ENCODE results near the gene EIF4G3.
"Not testable (repeated sequence)": the region's sequence is repeated elsewhere in the genome, so short reads cannot be mapped to it uniquely, and the experiment has no call there.

EIF4G3 gene, protein sequence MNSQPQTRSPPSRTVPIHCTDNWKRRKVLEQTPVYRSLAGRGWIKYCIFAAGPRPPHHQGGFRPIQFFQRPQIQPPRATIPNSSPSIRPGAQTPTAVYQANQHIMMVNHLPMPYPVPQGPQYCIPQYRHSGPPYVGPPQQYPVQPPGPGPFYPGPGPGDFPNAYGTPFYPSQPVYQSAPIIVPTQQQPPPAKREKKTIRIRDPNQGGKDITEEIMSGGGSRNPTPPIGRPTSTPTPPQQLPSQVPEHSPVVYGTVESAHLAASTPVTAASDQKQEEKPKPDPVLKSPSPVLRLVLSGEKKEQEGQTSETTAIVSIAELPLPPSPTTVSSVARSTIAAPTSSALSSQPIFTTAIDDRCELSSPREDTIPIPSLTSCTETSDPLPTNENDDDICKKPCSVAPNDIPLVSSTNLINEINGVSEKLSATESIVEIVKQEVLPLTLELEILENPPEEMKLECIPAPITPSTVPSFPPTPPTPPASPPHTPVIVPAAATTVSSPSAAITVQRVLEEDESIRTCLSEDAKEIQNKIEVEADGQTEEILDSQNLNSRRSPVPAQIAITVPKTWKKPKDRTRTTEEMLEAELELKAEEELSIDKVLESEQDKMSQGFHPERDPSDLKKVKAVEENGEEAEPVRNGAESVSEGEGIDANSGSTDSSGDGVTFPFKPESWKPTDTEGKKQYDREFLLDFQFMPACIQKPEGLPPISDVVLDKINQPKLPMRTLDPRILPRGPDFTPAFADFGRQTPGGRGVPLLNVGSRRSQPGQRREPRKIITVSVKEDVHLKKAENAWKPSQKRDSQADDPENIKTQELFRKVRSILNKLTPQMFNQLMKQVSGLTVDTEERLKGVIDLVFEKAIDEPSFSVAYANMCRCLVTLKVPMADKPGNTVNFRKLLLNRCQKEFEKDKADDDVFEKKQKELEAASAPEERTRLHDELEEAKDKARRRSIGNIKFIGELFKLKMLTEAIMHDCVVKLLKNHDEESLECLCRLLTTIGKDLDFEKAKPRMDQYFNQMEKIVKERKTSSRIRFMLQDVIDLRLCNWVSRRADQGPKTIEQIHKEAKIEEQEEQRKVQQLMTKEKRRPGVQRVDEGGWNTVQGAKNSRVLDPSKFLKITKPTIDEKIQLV (N-terminal part only)

DNA sequence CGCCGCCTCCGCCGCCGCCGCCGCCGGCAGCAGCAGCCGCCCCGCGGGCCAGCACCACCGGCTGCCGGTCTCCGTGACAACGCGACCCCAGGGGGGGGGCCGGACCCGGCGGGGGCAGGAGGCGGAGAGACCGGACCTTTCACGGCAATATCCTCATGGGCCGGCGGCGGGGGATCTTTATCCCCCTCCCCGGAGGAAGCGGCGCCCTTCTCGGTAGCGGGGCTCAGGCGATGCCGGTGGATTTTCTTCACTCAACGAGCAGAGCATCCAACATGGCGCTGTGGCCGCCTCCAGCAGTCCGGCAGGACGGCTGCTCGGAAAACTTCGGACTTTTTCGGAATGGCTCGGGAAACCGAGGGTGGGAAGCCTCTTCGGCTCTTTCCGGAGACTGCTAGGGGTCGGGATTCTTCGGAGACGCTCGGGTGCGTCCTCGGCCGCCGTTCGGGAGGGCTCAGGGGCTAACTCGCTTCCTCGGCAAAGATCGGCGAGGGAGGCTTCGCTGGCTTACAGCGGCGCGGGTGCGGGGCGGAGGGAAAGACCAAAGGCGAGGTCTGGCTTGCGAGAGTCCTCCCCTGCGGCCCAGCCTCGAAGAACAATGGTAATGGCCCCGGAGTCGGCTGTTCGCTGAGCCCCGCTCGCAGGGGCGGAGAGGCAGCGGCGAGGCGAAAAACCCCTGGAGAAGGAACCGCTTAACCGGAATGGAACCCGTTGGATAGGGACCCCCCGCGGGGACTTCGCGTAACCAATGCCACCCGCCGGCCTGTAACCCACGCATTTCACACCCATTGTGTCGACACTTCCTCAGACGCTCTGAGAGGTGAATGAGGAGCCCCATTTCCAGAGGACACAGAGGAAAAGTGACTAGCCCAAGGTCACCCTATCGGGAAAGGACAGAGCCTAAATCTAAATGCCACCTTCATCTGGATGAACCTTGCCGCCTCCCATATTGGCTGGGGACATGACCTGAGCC is at the start of gene EIF4G3:
TSS of gene EIF4G3 (minus strand) at position 312 of the 970 bp plus-strand sequence. CDS start 174,155 bp downstream, outside the sequence.
- H3K4me1 ChIP-seq (ENCODE audit: control insufficient read depth, insufficient read depth, low read length) = peaks cover 14% of the 10 kb centered on the region
- no peaks in the 10 kb centered on the region for H3K27me3 ChIP-seq (replicated peaks; ENCODE audit: control insufficient read depth, insufficient read depth, low read length)
- no peaks in the 10 kb centered on the region for H3K36me3 ChIP-seq (ENCODE audit: control insufficient read depth, insufficient read depth, low read length, severe bottlenecking)
- no peaks in the 10 kb centered on the region for H3K9me3 ChIP-seq (ENCODE audit: control insufficient read depth, low read length)
- DNase-seq (ENCODE audit: low read depth) = peak; percentile 100
- peak within 1 kb of the TSS; percentile 91 for H3K4me3 ChIP-seq (ENCODE audit: low read length)
- peak within 1 kb of the TSS; percentile 96 for H3K9ac ChIP-seq (ENCODE audit: low read length)

DNA sequence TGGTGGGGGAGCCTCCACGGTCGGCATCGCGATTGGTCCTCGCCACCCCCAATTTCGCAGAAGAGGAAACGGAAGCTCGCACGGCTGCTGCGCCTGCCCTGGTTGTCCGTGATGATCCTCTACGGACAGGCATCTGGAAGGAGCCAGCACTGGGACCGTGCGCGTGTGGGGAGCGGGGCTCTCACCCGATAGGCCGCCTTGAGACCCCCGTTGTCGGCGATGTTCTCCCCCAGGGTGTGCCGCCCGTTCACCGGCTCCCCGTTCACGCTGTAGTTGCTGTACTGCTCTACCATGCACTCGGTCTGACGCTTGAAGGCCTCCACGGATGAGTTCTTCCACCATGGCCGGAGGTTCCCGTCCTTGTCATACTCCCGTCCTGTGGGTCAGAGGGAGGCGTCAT is 48.4 kb upstream of the EIF4G3 start:
- no peak overlapping the region for H3K4me3 ChIP-seq (ENCODE audit: low read length)
- no peak for DNase-seq (ENCODE audit: low read depth)
- no peak overlapping the region for H3K9ac ChIP-seq (ENCODE audit: low read length)
- peaks cover 67% of the 10 kb centered on the region for H3K36me3 ChIP-seq (ENCODE audit: control insufficient read depth, insufficient read depth, low read length, severe bottlenecking)
- no peaks in the 10 kb centered on the region for H3K4me1 ChIP-seq (ENCODE audit: control insufficient read depth, insufficient read depth, low read length)
- no peaks in the 10 kb centered on the region for H3K27me3 ChIP-seq (replicated peaks; ENCODE audit: control insufficient read depth, insufficient read depth, low read length)
- no peaks in the 10 kb centered on the region for H3K9me3 ChIP-seq (ENCODE audit: control insufficient read depth, low read length)

DNA sequence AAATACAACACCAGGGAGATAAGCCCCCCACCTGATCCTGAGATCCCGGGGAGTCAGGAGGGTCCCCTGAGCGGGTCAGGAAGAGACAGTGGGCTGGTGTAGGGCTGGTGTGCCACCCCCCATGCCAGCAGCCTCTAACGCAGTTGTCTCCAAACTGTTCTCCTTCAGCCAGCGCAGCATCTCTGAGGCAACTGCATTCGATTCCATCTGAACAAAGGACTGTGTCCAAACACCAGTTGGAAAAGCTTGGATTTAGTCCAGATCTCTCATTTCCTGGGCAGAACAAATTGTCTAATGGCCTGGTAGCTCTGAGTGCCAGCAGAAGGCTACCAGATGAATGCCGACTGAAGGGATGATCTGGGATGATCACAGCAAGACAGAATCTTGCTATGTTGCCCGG is 44.1 kb upstream of the EIF4G3 start:
- H3K4me1 ChIP-seq (ENCODE audit: control insufficient read depth, insufficient read depth, low read length) = no peaks in the 10 kb centered on the region

DNA sequence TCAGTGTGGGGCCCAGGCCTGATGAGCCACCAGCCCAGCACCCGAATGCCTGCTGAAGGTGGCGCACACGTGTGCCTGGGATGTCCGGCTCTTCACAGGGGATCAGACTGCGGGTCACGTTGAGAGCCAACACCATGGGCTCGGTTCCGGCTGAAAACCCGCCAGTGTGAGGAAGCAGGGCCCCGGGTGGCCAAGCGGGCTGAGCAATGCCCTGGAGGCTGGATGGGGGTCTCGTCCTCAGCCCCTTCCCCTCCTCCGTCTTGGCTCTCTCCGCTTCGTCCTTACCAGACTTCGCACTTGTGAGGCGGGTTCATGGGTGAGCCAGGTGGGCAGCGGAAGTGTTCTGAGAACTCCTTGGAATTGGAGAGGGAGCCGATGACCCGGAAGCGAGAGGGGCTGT is 43.0 kb upstream of the EIF4G3 start:
- Histone ChIP-seq H3K4me3 (ENCODE audit: low read length) (no peak overlapping the region), H3K27me3 (replicated peaks; ENCODE audit: control insufficient read depth, insufficient read depth, low read length) (no peaks in the 10 kb centered on the region), H3K36me3 (ENCODE audit: control insufficient read depth, insufficient read depth, low read length, severe bottlenecking) (peaks cover 62% of the 10 kb centered on the region)

More for the DNA sequence above, 44.1 kb upstream of the EIF4G3 start:
- Histone ChIP-seq H3K9me3 (ENCODE audit: control insufficient read depth, low read length) (no peaks in the 10 kb centered on the region), H3K9ac (ENCODE audit: low read length) (no peak overlapping the region), H3K27me3 (replicated peaks; ENCODE audit: control insufficient read depth, insufficient read depth, low read length) (no peaks in the 10 kb centered on the region), H3K36me3 (ENCODE audit: control insufficient read depth, insufficient read depth, low read length, severe bottlenecking) (peaks cover 71% of the 10 kb centered on the region), H3K4me3 (ENCODE audit: low read length) (no peak overlapping the region)
- DNase-seq (ENCODE audit: low read depth) = no peak

DNA sequence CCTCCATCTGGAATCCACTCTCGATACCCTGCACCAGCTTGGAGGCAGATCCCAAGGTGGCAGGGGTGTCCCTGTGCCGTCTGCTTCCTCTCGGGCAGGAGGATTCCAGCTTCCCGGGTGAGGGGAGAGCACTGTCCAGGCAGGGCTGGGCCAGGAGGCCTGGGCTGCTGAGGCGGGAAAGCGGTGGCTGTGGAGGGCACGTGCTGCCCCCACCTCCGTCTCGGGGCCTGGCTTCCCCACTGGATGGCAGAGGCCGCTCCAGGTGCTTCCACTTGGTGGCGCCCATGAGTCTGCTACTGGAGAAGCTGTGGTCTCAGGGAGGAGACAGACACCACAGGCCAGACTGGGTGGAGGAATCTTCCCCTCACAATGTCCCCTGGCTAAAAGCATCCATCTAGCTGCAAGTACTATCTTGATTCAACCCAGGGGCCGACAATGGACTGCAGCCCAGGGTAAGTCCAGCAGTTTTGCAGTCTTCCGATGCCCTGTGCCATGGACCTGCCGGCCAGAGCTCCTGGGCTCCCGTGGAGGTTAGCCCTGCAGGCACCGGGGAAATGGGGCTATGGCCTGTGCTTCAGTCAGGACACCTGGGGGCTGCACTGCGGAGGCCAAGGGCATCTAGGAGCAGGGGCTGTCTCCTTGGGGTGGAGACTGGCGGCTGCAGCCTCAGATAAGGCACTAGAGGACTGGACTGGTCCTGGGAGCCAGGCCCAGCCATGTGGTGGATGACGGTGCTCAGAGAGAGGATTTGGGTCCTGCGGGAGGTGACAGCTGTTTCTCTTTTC is 41.3 kb upstream of the EIF4G3 start:
- H3K36me3 ChIP-seq (ENCODE audit: control insufficient read depth, insufficient read depth, low read length, severe bottlenecking) = peaks cover 50% of the 10 kb centered on the region
- DNase-seq (ENCODE audit: low read depth) = peak; percentile 47
- no peaks in the 10 kb centered on the region for H3K9me3 ChIP-seq (ENCODE audit: control insufficient read depth, low read length)
- H3K27me3 ChIP-seq (replicated peaks; ENCODE audit: control insufficient read depth, insufficient read depth, low read length) = no peaks in the 10 kb centered on the region
- H3K4me1 ChIP-seq (ENCODE audit: control insufficient read depth, insufficient read depth, low read length) = no peaks in the 10 kb centered on the region
- no peak overlapping the region for H3K4me3 ChIP-seq (ENCODE audit: low read length)
- H3K9ac ChIP-seq (ENCODE audit: low read length) = no peak overlapping the region

More for the DNA sequence above, 43.0 kb upstream of the EIF4G3 start:
- DNase-seq (ENCODE audit: low read depth) = no peak
- Histone ChIP-seq H3K4me1 (ENCODE audit: control insufficient read depth, insufficient read depth, low read length) (no peaks in the 10 kb centered on the region), H3K9ac (ENCODE audit: low read length) (no peak overlapping the region), H3K9me3 (ENCODE audit: control insufficient read depth, low read length) (no peaks in the 10 kb centered on the region)

DNA sequence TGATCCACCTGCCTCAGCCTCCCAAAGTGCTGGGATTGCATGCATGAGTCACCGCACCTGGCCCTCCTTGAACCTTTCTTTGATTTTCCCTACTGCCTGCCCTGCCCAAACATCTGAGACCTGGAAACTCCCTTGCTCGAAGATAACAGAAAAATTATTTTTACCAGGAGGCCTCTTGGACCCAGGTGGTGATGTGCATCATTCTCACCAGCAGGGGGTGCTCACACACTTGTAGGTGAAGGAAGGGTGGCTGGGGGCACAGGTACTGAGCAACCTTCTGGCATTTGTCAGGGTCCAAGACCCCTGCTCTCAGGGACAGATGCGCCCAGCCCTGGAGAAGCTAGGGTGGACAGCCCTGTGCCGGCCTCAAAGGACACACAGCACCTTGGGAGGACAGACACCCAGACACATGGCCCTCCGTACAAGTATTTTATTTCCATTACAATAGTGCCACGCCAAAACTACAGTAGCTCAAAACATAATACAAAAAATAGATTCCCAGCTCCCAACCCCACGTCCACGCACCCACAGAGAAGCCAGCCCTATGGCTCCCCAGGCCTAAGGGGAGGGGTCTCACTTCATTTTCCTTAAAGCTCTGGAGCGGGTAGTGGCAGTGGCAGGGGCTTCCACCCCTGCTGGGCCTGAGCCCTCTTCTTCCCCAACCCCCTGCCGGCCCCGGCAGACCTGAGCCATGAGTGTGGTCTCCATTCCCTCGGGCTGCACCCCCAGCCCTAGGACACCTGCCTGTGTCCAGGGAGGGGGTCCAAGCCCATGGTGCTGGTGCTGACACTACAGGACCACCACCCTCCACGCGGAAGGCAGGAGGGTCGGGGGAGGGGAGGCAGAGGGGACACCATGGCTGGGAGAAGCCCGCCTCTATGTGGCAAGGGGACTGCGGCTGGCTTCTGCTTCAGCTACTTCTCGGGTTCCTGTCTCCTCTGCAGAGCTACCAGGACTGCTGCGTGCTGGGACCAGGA is 40.4 kb upstream of the EIF4G3 start:
- no peak overlapping the region for H3K4me3 ChIP-seq (ENCODE audit: low read length)
- H3K36me3 ChIP-seq (ENCODE audit: control insufficient read depth, insufficient read depth, low read length, severe bottlenecking) = peaks cover 48% of the 10 kb centered on the region
- DNase-seq (ENCODE audit: low read depth) = peak; percentile 67
- no peaks in the 10 kb centered on the region for H3K4me1 ChIP-seq (ENCODE audit: control insufficient read depth, insufficient read depth, low read length)
- H3K27me3 ChIP-seq (replicated peaks; ENCODE audit: control insufficient read depth, insufficient read depth, low read length) = no peaks in the 10 kb centered on the region
- no peaks in the 10 kb centered on the region for H3K9me3 ChIP-seq (ENCODE audit: control insufficient read depth, low read length)
- no peak overlapping the region for H3K9ac ChIP-seq (ENCODE audit: low read length)

DNA sequence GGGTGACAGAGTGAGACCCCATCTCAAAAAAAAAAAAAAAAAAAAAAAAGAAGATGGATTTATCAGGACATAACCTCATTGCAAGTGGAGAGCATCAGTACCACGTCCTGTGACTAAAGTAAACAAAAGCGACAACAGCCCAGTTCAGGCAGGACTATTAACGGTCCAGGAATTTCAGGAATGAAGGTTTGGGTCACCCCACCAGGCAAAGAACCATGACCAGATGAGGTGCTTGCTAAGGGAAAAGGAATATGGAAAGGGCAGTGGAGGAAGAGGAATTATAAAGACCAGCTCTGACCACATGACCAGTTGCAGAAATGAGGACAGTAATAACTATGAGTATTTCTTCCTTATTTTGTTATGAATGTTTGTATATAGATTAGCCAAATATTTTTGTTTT is 35.4 kb upstream of the EIF4G3 start:
- Histone ChIP-seq H3K36me3 (ENCODE audit: control insufficient read depth, insufficient read depth, low read length, severe bottlenecking) (no peaks in the 10 kb centered on the region), H3K4me3 (ENCODE audit: low read length) (no peak overlapping the region), H3K9ac (ENCODE audit: low read length) (no peak overlapping the region), H3K4me1 (ENCODE audit: control insufficient read depth, insufficient read depth, low read length) (no peaks in the 10 kb centered on the region), H3K27me3 (replicated peaks; ENCODE audit: control insufficient read depth, insufficient read depth, low read length) (no peaks in the 10 kb centered on the region), H3K9me3 (ENCODE audit: control insufficient read depth, low read length) (no peaks in the 10 kb centered on the region)
- no peak for DNase-seq (ENCODE audit: low read depth)

DNA sequence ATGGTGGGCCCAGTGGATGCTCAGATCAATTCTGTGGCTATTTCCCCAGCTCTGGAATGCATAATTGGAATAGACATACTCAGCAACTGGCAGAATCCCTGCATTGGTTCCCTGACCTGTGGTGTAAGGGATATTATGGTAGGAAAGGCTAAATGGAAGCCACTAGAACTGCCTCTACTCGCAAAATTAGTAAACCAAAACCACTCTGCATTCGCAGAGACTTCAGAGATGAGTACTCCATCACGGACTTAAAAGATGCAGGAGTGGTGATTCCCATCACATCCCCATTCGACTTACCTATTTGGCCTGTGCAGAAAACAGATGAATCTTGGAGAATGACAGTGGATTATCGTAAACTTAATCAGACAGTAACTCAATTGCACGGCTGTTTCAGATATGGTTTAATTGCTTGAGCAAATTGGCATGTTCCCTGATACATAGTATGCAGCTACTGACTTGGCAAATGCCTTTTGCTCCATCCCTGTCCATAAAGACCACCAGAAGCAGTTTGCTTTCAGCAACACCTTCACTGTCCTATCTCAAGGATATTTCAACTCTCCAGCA is 31.5 kb upstream of the EIF4G3 start:
- not testable (repeated sequence) for H3K9ac ChIP-seq (ENCODE audit: low read length); H3K27me3 ChIP-seq (replicated peaks; ENCODE audit: control insufficient read depth, insufficient read depth, low read length); H3K36me3 ChIP-seq (ENCODE audit: control insufficient read depth, insufficient read depth, low read length, severe bottlenecking); H3K9me3 ChIP-seq (ENCODE audit: control insufficient read depth, low read length); DNase-seq (ENCODE audit: low read depth); H3K4me1 ChIP-seq (ENCODE audit: control insufficient read depth, insufficient read depth, low read length); H3K4me3 ChIP-seq (ENCODE audit: low read length)

DNA sequence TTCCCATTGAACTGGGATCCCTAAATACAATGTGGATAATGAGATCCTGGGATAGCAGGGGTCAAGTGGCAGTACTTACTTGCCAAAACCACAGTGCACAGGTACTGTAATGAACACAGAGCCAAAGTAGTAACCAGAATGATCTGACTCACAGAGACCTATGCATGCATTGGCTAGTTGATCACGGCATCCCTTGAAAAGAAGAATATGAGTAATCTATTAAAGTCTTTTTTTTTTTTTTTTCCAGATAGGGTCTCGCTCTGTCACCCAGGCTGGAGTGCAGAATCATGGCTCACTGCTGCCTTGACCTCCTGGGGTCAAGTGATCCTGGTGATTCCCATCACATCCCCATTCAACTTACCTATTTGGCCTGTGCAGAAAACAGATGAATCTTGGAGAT is 29.4 kb upstream of the EIF4G3 start:
- no peaks in the 10 kb centered on the region for H3K36me3 ChIP-seq (ENCODE audit: control insufficient read depth, insufficient read depth, low read length, severe bottlenecking)
- H3K4me1 ChIP-seq (ENCODE audit: control insufficient read depth, insufficient read depth, low read length) = no peaks in the 10 kb centered on the region
- no peaks in the 10 kb centered on the region for H3K27me3 ChIP-seq (replicated peaks; ENCODE audit: control insufficient read depth, insufficient read depth, low read length)
- no peak for DNase-seq (ENCODE audit: low read depth)
- no peak overlapping the region for H3K4me3 ChIP-seq (ENCODE audit: low read length)
- no peak overlapping the region for H3K9ac ChIP-seq (ENCODE audit: low read length)
- H3K9me3 ChIP-seq (ENCODE audit: control insufficient read depth, low read length) = no peaks in the 10 kb centered on the region
